ENCODE results near the gene DUOX1.

DUOX1 gene

GRCh38 chr15:45187894-45188830 lies 58.4 kb downstream of the DUOX1 start, which contains the start of gene SHF:
Gene SHF (minus strand): TSS chr15:45187966. CDS start chr15:45187951, 15 bp downstream.
- DNase-seq (ENCODE audit: low spot score): peak; percentile 81

GRCh38 chr15:45197512-45197911 lies 67.7 kb downstream of the DUOX1 start:
- DNase-seq (ENCODE audit: low spot score): no peak

GRCh38 chr15:45198337-45199135 lies 68.7 kb downstream of the DUOX1 start:
- DNase-seq (ENCODE audit: low spot score): peak; percentile 98

GRCh38 chr15:45199136-45199810 lies 69.5 kb downstream of the DUOX1 start:
- no peak for DNase-seq (ENCODE audit: low spot score)

GRCh38 chr15:45200001-45200798 lies 70.4 kb downstream of the DUOX1 start:
- DNase-seq (ENCODE audit: low spot score): peak; percentile 98

GRCh38 chr15:45200799-45201556 lies 71.2 kb downstream of the DUOX1 start:
- peak; percentile 92 for DNase-seq (ENCODE audit: low spot score)

GRCh38 chr15:45201557-45201859 lies 71.7 kb downstream of the DUOX1 start:
- DNase-seq (ENCODE audit: low spot score): no peak

GRCh38 chr15:45201869-45202268 lies 72.1 kb downstream of the DUOX1 start:
- no peak for DNase-seq (ENCODE audit: low spot score)

- DNase-seq (ENCODE audit: low spot score): no peak
Measured at GRCh38 chr15:45203182-45203581, 73.4 kb downstream of the DUOX1 start.

- DNase-seq (ENCODE audit: low spot score): no peak
Measured at GRCh38 chr15:45205192-45205591, 75.4 kb downstream of the DUOX1 start.

GRCh38 chr15:45212493-45212892 lies 82.7 kb downstream of the DUOX1 start:
- no peak for DNase-seq (ENCODE audit: low spot score)
